SU-DHL-6 (cell line): ENCODE results near the gene PCDHGB3.
"Not testable (repeated sequence)": the region's sequence is repeated elsewhere in the genome, so short reads cannot be mapped to it uniquely, and the experiment has no call there.

Experiments
- CTCF ChIP-seq: fragments of 200-600 bp; sonication (generic); IDR thresholded peaks from one replicate; pipeline ENCODE4 v1.5.1; 2017; ENCODE audit warnings: antibody characterized with exemption, mild to moderate bottlenecking, low read length, moderate library complexity; ENCODE audit not compliant: insufficient read depth, poor library complexity, severe bottlenecking
- EZH2phosphoT487 ChIP-seq: fragments of 200-600 bp; sonication (generic), shearing (Covaris generic); conservative IDR thresholded peaks from 2 replicates; pipeline ENCODE4 v1.6.1; 2018; ENCODE audit warnings: mild to moderate bottlenecking, antibody characterized with exemption, low read length, moderate library complexity, mixed read lengths

DNA sequence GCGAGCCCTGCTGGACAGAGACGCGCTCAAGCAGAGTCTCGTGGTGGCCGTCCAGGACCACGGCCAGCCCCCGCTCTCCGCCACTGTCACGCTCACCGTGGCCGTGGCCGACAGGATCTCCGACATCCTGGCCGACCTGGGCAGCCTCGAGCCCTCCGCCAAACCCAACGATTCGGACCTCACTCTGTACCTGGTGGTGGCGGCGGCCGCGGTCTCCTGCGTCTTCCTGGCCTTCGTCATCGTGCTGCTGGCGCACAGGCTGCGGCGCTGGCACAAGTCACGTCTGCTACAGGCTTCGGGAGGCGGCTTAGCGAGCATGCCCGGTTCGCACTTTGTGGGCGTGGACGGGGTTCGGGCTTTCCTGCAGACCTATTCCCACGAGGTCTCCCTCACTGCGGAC lies 37.5 kb upstream of the PCDHGB3 start:
- not testable (repeated sequence) for TF ChIP-seq EZH2phosphoT487, CTCF
